ENCODE measurements around the gene NEK6. TPM values are rescaled to one million over a fixed set of nuclear protein-coding genes. Genes with fewer than 3 reads are reported as not detected.

The NEK6 gene
- total RNA-seq, 3 donors from 2014 or later (not counting 1 experiment from before 2014, with no cell fraction given) = 25.0 to 34.9 (median 33.0) TPM

DNA sequence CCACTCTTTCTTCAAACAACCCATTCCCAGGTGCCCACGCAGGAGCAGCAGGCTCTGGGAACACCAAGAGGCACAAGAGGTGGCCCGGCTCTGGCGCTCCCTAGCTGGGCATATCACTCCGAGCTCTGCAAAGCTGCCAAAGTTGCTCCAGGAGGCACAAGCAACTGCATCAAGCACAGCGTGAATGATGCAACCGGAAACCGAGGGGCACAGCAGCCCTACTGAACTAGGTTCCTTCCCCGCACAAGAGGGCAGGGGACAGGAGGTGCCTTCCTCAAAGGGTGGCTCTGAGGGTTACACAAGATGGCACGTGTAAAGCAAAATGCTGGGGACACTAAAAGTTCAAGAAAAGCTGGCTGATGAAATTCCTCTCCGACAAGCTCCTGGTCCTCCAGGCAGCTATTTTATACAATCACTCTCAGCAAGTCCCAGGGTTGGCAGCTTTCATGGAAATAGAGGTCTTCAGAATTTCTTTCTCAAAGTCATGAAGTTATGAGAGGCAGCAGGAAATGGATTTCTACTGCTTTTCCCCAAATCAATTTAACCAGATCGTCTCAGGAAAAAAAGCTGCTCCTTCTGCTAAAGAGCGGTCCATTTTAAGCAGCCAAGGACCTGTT is 134.6 kb downstream of the NEK6 start:
- no peak overlapping the region for H3K27ac Mint-ChIP-seq
- no peaks in the 10 kb centered on the region for H3K4me1 ChIP-seq (ENCODE audit: control insufficient read depth, insufficient read depth, low read length)
- no peaks in the 10 kb centered on the region for H3K27me3 ChIP-seq (ENCODE audit: control insufficient read depth, insufficient read depth, low read length)
- no peak overlapping the region for H3K4me3 Mint-ChIP-seq
- H3K4me3 ChIP-seq (ENCODE audit: low read length) = no peak overlapping the region
- intact Hi-C loops (cut with micrococcal nuclease) = no loop called here
- no peak overlapping the region for H3K27ac ChIP-seq (ENCODE audit: low read length)
- DNase-seq (no peak), ATAC-seq (peak in 1 of 3 donors; percentile 41)
- no peaks in the 10 kb centered on the region for H3K27me3 Mint-ChIP-seq (ENCODE audit: low read depth in 2 of 2)
- no peaks in the 10 kb centered on the region for H3K36me3 Mint-ChIP-seq
- H3K9me3 Mint-ChIP-seq = no peaks in the 10 kb centered on the region
- H3K4me1 Mint-ChIP-seq = peaks cover 54 to 69% of the 10 kb centered on the region in 2 donors
- H3K36me3 ChIP-seq (ENCODE audit: control insufficient read depth, insufficient read depth, low read length) = peaks cover 16% of the 10 kb centered on the region
- 95% methylated on average over 12 of the region's 12 CpGs for WGBS (ENCODE audit: insufficient coverage)
- TF ChIP-seq, protein P1, sequence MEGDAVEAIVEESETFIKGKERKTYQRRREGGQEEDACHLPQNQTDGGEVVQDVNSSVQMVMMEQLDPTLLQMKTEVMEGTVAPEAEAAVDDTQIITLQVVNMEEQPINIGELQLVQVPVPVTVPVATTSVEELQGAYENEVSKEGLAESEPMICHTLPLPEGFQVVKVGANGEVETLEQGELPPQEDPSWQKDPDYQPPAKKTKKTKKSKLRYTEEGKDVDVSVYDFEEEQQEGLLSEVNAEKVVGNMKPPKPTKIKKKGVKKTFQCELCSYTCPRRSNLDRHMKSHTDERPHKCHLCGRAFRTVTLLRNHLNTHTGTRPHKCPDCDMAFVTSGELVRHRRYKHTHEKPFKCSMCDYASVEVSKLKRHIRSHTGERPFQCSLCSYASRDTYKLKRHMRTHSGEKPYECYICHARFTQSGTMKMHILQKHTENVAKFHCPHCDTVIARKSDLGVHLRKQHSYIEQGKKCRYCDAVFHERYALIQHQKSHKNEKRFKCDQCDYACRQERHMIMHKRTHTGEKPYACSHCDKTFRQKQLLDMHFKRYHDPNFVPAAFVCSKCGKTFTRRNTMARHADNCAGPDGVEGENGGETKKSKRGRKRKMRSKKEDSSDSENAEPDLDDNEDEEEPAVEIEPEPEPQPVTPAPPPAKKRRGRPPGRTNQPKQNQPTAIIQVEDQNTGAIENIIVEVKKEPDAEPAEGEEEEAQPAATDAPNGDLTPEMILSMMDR (IDR thresholded peaks at IDR 0.05) = no peak
- H3K9me3 ChIP-seq (ENCODE audit: control insufficient read depth, insufficient read depth, low read length) = no peaks in the 10 kb centered on the region

DNA sequence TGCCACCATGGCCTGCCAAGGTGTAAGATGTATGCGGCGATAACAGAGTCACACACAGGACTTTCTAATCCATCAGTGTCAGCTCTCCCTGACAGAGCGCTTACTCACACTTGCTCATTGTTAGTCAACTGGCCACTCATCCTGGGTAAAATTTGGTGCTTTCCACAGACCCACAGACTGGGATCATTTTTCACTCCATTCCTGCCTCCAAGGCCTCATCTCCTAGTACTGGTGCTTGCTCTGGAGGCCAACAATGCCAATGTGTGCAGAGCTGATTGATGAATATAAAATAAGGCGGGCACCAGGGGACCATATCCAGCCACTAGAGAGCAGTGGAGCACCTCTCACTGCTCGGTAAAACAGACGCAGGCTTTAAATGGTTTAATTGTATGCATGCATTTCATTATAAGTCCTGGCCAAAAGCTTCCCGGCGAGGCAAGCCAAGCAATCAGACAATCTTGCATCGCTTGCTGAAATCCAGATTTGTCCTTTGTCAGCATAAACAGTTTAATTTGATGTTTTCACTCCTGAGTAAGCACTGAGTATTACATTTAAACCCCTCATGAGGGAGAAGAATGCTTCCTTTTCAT is 135.2 kb downstream of the NEK6 start:
- TF ChIP-seq, protein P1 (IDR thresholded peaks at IDR 0.05) = no peak
- no peak for ATAC-seq
- WGBS (ENCODE audit: insufficient coverage) = 94% methylated on average over 9 of the region's 9 CpGs
- intact Hi-C loops (cut with micrococcal nuclease) = no loop called here
- Histone ChIP-seq H3K27ac (ENCODE audit: low read length) (no peak overlapping the region), H3K36me3 (ENCODE audit: control insufficient read depth, insufficient read depth, low read length) (peaks cover 16% of the 10 kb centered on the region), H3K4me3 (ENCODE audit: low read length) (no peak overlapping the region), H3K4me1 (ENCODE audit: control insufficient read depth, insufficient read depth, low read length) (no peaks in the 10 kb centered on the region), H3K9me3 (ENCODE audit: control insufficient read depth, insufficient read depth, low read length) (no peaks in the 10 kb centered on the region), H3K27me3 (ENCODE audit: control insufficient read depth, insufficient read depth, low read length) (no peaks in the 10 kb centered on the region)
- DNase-seq = no peak
- no peaks in the 10 kb centered on the region for H3K9me3 Mint-ChIP-seq
- no peak overlapping the region for H3K4me3 Mint-ChIP-seq
- H3K4me1 Mint-ChIP-seq = peaks cover 48 to 65% of the 10 kb centered on the region in 2 donors
- H3K27me3 Mint-ChIP-seq (ENCODE audit: low read depth in 2 of 2) = no peaks in the 10 kb centered on the region
- H3K27ac Mint-ChIP-seq = no peak overlapping the region
- no peaks in the 10 kb centered on the region for H3K36me3 Mint-ChIP-seq

DNA sequence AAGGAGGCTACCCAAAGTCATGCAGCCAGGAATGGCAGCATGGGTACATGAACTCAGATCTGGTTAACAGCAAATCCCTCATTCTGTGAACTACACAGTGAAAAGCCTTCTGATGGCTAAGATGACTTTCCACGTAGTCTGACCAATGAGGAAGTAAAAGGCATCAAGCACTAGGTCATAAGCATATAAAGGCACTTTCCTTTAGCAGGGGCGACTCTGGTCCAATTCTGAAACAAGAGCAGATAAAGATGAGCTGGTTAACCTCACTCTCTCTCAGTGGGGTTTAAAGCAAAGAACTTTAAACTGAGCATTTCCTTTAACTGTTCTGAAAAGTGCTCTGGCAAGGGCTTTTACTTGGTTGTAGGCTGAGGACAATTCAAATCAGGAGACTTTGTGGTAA is 136.4 kb downstream of the NEK6 start:
- TF ChIP-seq, protein P1 (IDR thresholded peaks at IDR 0.05) = no peak
- intact Hi-C loops (cut with micrococcal nuclease) = loop anchor here (2.0 kb wide), 1 partner anchor 267 kb away; no protein-coding TSS in a partner anchor
- DNase-seq (no peak), ATAC-seq (no peak)
- Mint-ChIP-seq H3K36me3 (no peaks in the 10 kb centered on the region), H3K27me3 (ENCODE audit: low read depth in 2 of 2) (no peaks in the 10 kb centered on the region), H3K27ac (peak overlapping the region; percentile 14 to 77), H3K4me3 (no peak overlapping the region), H3K9me3 (no peaks in the 10 kb centered on the region), H3K4me1 (peaks cover 40 to 61% of the 10 kb centered on the region in 2 donors)
- no peak overlapping the region for H3K4me3 ChIP-seq (ENCODE audit: low read length)
- WGBS (ENCODE audit: insufficient coverage) = 60% methylated on average over 2 of the region's 2 CpGs
- H3K4me1 ChIP-seq (ENCODE audit: control insufficient read depth, insufficient read depth, low read length) = no peaks in the 10 kb centered on the region
- peaks cover 16% of the 10 kb centered on the region for H3K36me3 ChIP-seq (ENCODE audit: control insufficient read depth, insufficient read depth, low read length)
- no peak overlapping the region for H3K27ac ChIP-seq (ENCODE audit: low read length)
- no peaks in the 10 kb centered on the region for H3K9me3 ChIP-seq (ENCODE audit: control insufficient read depth, insufficient read depth, low read length)
- H3K27me3 ChIP-seq (ENCODE audit: control insufficient read depth, insufficient read depth, low read length) = no peaks in the 10 kb centered on the region
